ES-I3 (cell line): ENCODE data around the gene GPR135.

Source experiments
- H3K36me3 ChIP-seq: 2 replicates; pipeline ENCODE4 v1.6.1; 2013; ENCODE audit warnings: mild to moderate bottlenecking, low read length, control low read depth, moderate library complexity; ENCODE audit not compliant: insufficient read depth
- H3K4me1 ChIP-seq: 2 replicates; pipeline ENCODE4 v1.6.1; 2013; ENCODE audit warnings: mild to moderate bottlenecking, control low read depth, low read length; ENCODE audit not compliant: insufficient read depth
- H3K9ac ChIP-seq: 2 replicates; pipeline ENCODE4 v1.6.1; 2013; ENCODE audit warnings: low read depth, mild to moderate bottlenecking, low read length, moderate library complexity
- H3K9me3 ChIP-seq: 2 replicates; pipeline ENCODE4 v1.6.1; 2013; ENCODE audit warnings: mild to moderate bottlenecking, low read length, moderate library complexity; ENCODE audit not compliant: control insufficient read depth, insufficient read depth

The GPR135 gene

DNA sequence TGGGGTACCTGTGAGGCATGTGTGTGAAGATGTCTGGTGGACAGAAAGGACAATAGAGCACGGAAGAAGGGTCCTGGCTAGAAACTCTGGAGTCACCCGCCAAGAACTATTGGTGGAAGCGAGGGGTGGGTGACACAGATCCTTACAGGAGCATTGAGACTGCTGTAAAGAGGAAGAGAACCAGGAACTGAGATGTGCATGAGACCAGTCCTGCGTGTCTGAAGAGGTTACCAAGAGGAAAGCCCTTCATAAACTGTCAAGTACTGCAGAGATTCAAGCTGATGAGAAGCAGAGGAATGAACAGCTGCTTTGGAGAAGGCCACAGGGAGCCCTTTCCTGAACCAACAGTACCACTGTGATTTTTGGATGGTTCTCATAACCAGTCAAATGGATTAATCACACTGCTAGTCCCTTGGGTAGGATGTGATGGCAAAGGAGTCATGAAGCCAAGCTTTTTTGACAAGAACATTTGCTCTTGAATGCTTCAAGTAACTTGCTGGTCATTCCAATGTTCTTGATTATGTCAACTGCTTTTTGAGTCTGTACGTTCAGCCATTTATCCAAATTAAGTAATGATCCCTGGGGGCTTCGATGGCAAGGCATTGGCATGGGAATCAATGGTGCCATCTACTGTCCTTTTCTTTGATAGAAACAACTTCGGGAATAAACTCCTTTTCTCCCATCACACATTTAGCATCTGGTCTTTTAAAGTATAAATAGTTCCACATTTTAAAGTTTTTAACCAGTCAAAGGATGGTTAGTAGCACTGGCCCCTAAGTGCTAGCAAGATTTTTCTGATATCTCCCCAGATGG, 42.9 kb downstream of the GPR135 start:
- no peak overlapping the region for H3K9ac ChIP-seq

DNA sequence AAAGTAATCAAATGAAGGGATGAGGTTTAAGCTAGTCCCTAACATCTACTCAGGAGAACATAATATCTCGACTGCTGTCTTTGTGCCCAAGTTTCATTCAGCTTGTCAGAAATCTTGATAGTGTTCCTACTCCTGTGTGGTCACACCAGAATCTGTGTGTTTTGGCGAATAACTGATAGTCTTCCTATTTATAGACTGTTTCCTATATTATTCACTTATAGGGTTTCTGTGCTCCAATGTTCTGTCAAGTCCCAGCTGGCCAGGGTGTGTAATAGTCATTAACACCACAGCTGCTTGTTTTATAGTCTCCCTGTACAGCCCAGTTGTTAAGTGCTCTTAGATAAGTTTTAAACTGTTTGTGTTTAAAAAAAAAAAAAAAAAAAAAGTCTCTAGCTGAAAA, 45.9 kb downstream of the GPR135 start:
- no peaks in the 10 kb centered on the region for H3K36me3 ChIP-seq
- H3K9ac ChIP-seq = no peak overlapping the region
- no peaks in the 10 kb centered on the region for H3K9me3 ChIP-seq
- no peaks in the 10 kb centered on the region for H3K4me1 ChIP-seq

More for the DNA sequence above, 42.9 kb downstream of the GPR135 start:
- Histone ChIP-seq H3K36me3 (no peaks in the 10 kb centered on the region), H3K4me1 (peaks cover 4% of the 10 kb centered on the region; the same call in 1 of the 2 replicates), H3K9me3 (no peaks in the 10 kb centered on the region)

DNA sequence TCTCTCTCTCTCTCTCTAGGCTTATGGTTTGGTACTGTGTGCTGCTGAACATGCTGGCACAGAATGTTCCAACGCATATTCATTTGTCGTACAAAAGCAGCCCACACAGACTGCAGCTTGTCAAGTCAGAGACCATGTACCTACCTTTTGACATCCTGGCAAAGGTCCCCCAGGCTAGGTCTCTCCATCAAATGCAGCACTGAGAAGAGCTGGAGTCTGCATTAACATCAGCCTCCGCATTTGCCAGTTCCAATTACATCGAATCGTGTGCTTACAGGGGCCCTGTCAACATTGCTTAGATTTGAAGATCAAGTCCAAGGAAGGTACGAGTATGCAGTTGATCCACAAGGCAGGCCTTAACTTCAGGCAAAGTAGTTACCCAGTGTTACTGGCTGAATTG, 47.9 kb downstream of the GPR135 start:
- Histone ChIP-seq H3K36me3 (no peaks in the 10 kb centered on the region), H3K9ac (no peak overlapping the region), H3K9me3 (no peaks in the 10 kb centered on the region), H3K4me1 (no peaks in the 10 kb centered on the region)

DNA sequence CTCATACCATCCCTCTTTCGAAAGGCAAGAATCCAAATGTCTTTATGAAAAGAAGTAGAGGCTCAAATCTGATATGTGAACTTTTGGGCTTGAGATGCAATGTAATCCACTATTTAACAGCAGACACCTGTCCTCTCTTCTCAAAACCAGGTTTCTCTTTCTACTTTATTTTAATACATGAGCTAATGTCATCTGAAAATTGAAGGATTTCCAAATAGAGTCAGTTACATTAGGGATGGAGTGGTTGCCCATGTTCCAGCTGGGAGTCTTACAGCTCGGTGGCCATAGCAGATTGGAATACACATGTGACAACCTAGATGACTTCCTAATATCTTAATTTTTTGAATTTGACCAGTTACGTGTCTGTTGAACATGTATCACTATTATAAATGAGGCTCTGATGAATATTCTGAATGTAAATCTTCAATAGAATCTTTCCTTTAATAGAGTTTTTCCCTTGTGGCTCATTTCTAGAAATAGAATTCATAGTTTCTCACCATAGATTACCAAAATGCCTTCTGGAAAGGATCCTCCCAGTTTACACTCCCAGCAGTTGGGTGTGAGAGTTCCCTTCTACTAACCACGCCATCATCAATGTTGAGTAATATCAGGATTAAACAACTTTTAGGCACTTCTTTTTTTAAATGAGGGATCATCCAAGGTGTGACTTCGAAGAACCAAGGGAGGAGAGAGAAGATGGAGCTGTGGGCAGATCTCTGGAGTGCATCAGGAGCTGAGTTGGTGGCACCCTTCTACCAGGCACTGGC, 49.2 kb downstream of the GPR135 start:
- Histone ChIP-seq H3K9me3 (no peaks in the 10 kb centered on the region), H3K9ac (no peak overlapping the region), H3K4me1 (no peaks in the 10 kb centered on the region), H3K36me3 (no peaks in the 10 kb centered on the region)
